ENCODE data around the gene ACOT12. TPM values are rescaled to one million over a fixed set of nuclear protein-coding genes. Genes with fewer than 3 reads are reported as not detected.

ACOT12 gene
- total RNA-seq, 4 donors from 2014 or later = 3.7 to 6.5 TPM; not detected in 2

DNA sequence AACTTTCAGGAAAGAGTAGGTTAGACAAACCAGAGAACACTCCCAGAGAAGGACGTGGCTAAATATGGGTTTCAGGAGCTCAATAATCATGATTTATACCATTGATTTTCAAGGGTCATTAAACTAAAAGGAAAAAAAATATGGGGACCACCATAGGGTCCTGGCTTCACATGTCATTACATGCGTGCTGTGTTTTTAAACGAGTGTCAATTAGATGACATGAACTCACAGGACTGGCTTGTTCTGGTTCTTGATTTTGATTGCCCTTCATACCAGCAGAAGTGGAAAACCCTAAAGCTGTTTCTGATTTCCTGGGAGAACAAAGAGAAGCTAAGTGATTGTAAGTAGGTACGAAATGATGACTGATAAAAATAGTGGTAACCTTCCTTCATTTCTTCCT lies 5.8 kb downstream of the ACOT12 start:
- Histone ChIP-seq H3K9me3 (no peaks in the 10 kb centered on the region), H3K4me1 (no peaks in the 10 kb centered on the region), H3K27me3 (no peaks in the 10 kb centered on the region), H3K36me3 (no peaks in the 10 kb centered on the region), H3K4me3 (no peak overlapping the region), H3K27ac (no peak overlapping the region)
- no peak for DNase-seq
- TF ChIP-seq, protein P1, sequence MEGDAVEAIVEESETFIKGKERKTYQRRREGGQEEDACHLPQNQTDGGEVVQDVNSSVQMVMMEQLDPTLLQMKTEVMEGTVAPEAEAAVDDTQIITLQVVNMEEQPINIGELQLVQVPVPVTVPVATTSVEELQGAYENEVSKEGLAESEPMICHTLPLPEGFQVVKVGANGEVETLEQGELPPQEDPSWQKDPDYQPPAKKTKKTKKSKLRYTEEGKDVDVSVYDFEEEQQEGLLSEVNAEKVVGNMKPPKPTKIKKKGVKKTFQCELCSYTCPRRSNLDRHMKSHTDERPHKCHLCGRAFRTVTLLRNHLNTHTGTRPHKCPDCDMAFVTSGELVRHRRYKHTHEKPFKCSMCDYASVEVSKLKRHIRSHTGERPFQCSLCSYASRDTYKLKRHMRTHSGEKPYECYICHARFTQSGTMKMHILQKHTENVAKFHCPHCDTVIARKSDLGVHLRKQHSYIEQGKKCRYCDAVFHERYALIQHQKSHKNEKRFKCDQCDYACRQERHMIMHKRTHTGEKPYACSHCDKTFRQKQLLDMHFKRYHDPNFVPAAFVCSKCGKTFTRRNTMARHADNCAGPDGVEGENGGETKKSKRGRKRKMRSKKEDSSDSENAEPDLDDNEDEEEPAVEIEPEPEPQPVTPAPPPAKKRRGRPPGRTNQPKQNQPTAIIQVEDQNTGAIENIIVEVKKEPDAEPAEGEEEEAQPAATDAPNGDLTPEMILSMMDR (IDR thresholded peaks at IDR 0.05) = no peak
- TF ChIP-seq POLR2A (IDR thresholded peaks at IDR 0.05) = no peak

DNA sequence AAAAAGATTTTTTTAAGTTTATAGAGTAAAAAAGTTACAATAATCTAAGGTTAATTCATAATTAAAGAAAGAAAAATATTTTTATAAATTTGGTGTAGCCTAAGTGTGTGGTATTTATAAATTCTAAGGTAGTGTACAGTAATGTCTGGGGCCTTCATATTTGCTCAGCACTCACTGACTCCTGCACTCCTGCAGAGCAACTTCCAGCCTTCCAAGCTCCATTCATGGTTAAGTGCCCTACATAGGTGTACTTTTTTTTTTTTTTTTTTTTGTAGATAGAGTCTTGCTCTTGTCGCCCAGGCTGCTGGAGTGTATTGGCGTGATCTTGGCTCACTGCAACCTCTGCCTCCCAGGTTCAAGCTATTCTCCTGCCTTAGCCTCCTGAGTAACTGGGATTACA lies 10.1 kb downstream of the ACOT12 start:
- TF ChIP-seq POLR2A (IDR thresholded peaks at IDR 0.05) = no peak
- Histone ChIP-seq H3K4me1 (no peaks in the 10 kb centered on the region), H3K9me3 (no peaks in the 10 kb centered on the region), H3K27me3 (no peaks in the 10 kb centered on the region), H3K4me3 (no peak overlapping the region), H3K36me3 (no peaks in the 10 kb centered on the region), H3K27ac (no peak overlapping the region)
- no peak for DNase-seq

DNA sequence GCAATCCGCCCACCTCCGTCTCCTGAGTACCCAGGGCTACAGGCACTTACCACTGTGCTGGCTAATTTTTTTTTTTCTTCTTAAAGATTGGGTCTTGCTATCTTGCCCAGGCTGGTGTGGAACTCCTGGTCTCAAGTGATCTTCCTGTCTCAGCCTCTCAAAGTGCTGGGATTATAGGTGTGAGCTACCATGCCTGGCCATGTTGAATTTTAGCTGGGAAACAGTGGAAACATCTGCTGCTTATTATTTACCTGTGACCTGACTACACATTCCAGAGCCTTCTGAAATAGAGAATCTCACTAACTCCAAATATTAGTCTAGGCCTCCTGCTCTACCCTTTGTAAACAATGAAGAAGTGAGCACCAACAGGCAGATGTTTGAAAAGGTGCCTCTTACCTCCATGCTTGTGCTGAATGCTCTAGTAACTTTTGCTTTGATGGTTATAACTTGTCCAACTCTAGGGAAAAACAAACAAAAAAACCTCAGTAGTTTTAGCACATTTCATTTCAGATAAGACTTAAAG lies 22.5 kb downstream of the ACOT12 start:
- Histone ChIP-seq H3K4me3 (no peak overlapping the region), H3K27me3 (no peaks in the 10 kb centered on the region), H3K27ac (no peak overlapping the region), H3K4me1 (no peaks in the 10 kb centered on the region), H3K9me3 (no peaks in the 10 kb centered on the region), H3K36me3 (no peaks in the 10 kb centered on the region)
- TF ChIP-seq POLR2A (IDR thresholded peaks at IDR 0.05) = no peak
- TF ChIP-seq, protein P1 (IDR thresholded peaks at IDR 0.05) = no peak
- no peak for DNase-seq

DNA sequence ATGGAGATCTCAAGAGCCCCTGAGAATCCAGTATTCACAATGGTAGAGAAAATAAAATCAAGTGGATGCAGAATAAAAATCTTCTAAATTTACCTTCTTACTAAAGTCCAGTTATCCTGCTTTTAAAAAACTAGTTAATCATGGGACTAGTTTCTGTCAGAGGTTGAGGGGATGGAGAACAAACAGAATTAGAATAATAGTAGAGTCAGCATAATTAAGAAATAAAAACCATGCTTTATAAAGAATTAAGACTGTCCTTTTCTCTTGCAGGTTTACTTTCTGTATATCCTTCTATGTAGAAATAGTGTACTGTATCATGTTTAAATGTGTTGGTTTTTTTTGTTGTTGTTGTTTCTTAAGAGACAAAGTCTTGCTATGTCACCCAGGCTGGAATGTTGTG lies 23.0 kb downstream of the ACOT12 start:
- DNase-seq = no peak
- Histone ChIP-seq H3K4me3 (no peak overlapping the region), H3K4me1 (no peaks in the 10 kb centered on the region), H3K27me3 (no peaks in the 10 kb centered on the region), H3K27ac (no peak overlapping the region), H3K36me3 (no peaks in the 10 kb centered on the region), H3K9me3 (no peaks in the 10 kb centered on the region)
- TF ChIP-seq, protein P1 (IDR thresholded peaks at IDR 0.05) = no peak
- TF ChIP-seq POLR2A (IDR thresholded peaks at IDR 0.05) = no peak

DNA sequence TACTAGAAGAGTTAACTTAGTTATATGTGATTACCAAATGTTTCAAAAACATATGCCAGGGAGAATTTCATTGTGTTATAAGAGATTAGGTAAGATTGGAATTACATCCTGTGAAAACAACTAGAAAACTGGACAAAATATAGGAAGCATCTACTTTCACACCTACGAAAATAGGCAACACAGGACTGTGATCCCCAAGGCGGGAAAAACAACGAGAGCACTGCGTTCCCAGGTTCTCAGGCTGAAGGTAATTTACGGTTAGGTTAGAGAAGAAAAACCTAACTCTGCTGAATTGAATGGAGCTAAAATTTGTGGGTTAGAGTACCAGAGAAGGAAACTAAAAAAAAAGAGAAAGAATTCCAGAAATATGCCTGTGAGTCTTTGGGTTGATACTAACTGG lies 28.4 kb downstream of the ACOT12 start:
- no peaks in the 10 kb centered on the region for H3K27me3 ChIP-seq

DNA sequence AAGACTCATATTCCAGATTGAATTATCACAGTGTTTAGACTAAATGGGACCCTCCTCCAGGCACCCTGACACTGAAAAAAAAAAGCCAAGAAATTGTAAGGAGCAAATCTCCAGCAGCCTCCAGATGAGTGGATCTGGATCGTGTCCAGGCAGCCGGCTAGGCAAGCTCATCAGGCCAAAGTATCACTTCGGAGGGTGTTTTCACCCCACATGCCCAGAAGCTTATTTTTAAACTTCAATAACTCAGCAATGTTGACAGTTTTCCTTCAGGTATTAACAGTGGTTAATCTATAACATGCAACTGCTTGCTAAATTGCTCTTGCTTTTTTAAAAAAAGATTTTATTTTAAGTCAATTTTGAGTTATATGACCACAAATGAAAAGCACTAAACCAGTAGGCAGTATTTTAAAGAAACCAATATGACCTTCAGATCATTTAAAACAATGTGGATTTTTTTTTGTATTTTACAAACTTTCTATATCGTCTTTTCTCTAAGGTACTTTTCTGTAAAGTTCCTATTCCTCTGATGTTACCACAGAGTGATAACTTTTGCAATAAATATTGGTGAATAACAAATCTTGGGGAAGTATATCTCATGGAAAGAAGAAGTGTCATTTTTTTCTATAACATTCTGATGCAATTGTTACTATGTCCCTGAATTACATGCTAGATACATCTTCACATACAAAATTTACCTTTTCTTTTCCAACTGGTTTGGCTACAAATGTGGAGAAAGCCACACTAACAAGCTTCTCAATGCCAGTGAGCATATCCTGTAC lies 30.7 kb downstream of the ACOT12 start:
- Histone ChIP-seq H3K4me1 (peaks cover 0 to 17% (median 2%) of the 10 kb centered on the region in 4 donors), H3K27me3 (no peaks in the 10 kb centered on the region), H3K36me3 (no peaks in the 10 kb centered on the region), H3K27ac (peak overlapping the region in 2 of 4 donors; percentile 25 to 42), H3K9me3 (no peaks in the 10 kb centered on the region), H3K4me3 (no peak overlapping the region)
- peak in 2 of 3 donors; percentile 58 to 63 for DNase-seq
- TF ChIP-seq POLR2A (IDR thresholded peaks at IDR 0.05) = no peak
- TF ChIP-seq, protein P1 (IDR thresholded peaks at IDR 0.05) = no peak

More for the DNA sequence above, 28.4 kb downstream of the ACOT12 start:
- Histone ChIP-seq H3K4me3 (no peak overlapping the region), H3K36me3 (no peaks in the 10 kb centered on the region), H3K27ac (no peak overlapping the region), H3K4me1 (peaks cover 0 to 17% (median 0%) of the 10 kb centered on the region in 4 donors), H3K9me3 (no peaks in the 10 kb centered on the region)
- TF ChIP-seq, protein P1 (IDR thresholded peaks at IDR 0.05) = no peak
- TF ChIP-seq POLR2A (IDR thresholded peaks at IDR 0.05) = no peak
- DNase-seq = no peak

All from Peyer's patch (tissue), 4 donors.